GM12878 (cell line): ENCODE results near the gene ZNF615. TPM values are rescaled to one million over a fixed set of nuclear protein-coding genes. Genes with fewer than 3 reads are reported as not detected.

Experiments
- ATAC-seq: fragments of 200-7000 bp; cut with Tn5 transposase; 3 replicates; pipeline ENCODE4 v1.9.1; 2020; ENCODE audit warnings: mild to moderate bottlenecking, moderate library complexity
- BruUV-seq: library from RNA; stranded (reverse); fragments of 400-500 nt; replicated peaks from 2 replicates; lab custom pipeline; 2021; lab: Mats Ljungman, UMichigan
- CTCF ChIA-PET: fragments of 300-600 bp; sonication (Branson Sonifier 250); formaldehyde crosslinking; extraction: SDS; loops from one replicate; lab custom pipeline; 2021; ENCODE audit warnings: inconsistent platforms; lab: Yijun Ruan, JAX
- POLR2A ChIA-PET: fragments of 350-600 bp; formaldehyde crosslinking; extraction: SDS; loops from one replicate; lab custom pipeline; 2021; ENCODE audit warnings: inconsistent platforms; lab: Charles Lee
- RAD21 ChIA-PET: fragments of 300-600 bp; sonication (Branson Sonifier 250); formaldehyde crosslinking; loops from one replicate; lab custom pipeline; 2023; ENCODE audit warnings: antibody characterized with exemption; ENCODE audit not compliant: unreplicated experiment; lab: Charles Lee
- SMC1A ChIA-PET: fragments of 300-600 bp; sonication (Branson Sonifier 250); formaldehyde crosslinking; loops from one replicate; lab custom pipeline; 2023; ENCODE audit not compliant: unreplicated experiment, uncharacterized antibody; lab: Charles Lee
- DNase-seq: peaks from one replicate; pipeline ENCODE4 v3.0.0-alpha.2; 2011; ENCODE audit warnings: low read depth, low spot score
- FAIRE-seq: peaks from 3 replicates; lab custom pipeline; 2011; peaks lifted over from hg19 to GRCh38; lab: Jason Lieb, UNC
- H2AFZ ChIP-seq: 2 replicates; pipeline ENCODE4 v1.6.0; 2011; ENCODE audit warnings: low read depth, low read length, control low read depth; ENCODE audit not compliant: control insufficient read depth
- H3K27ac ChIP-seq: 2 replicates; pipeline ENCODE4 v1.5.1; 2011; ENCODE audit warnings: control low read depth; ENCODE audit not compliant: control insufficient read depth, insufficient read depth
- H3K27me3 ChIP-seq, 2 experiments: replicated peaks in 1 of 2; 2 replicates each; pipeline versions ENCODE4 v1.6.0 to v1.6.1; 2011; ENCODE audit warnings: low read length in 1 of 2; ENCODE audit not compliant: control insufficient read depth in 2 of 2, insufficient read depth in 2 of 2
- H3K36me3 ChIP-seq, 2 experiments: 2 replicates each; pipeline ENCODE4 v1.5.1; 2011; ENCODE audit warnings: low read length in 1 of 2; ENCODE audit not compliant: control insufficient read depth in 2 of 2, insufficient read depth in 2 of 2
- H3K4me1 ChIP-seq: 2 replicates; pipeline ENCODE4 v1.6.1; 2011; ENCODE audit warnings: mild to moderate bottlenecking, low read length, moderate library complexity, mixed read lengths; ENCODE audit not compliant: control insufficient read depth, insufficient read depth
- H3K4me2 ChIP-seq: 2 replicates; pipeline ENCODE4 v1.6.0; 2011; ENCODE audit warnings: control low read depth; ENCODE audit not compliant: control insufficient read depth, insufficient read depth
- H3K4me3 ChIP-seq: fragments of 200-600 bp; sonication (generic); 2 replicates; pipeline ENCODE4 v1.5.1; 2016
- H3K79me2 ChIP-seq: 2 replicates; pipeline ENCODE4 v1.6.0; 2011; ENCODE audit warnings: low read length; ENCODE audit not compliant: control insufficient read depth, insufficient read depth
- H3K9ac ChIP-seq: 2 replicates; pipeline ENCODE4 v1.8.0; 2011; ENCODE audit warnings: low read length, control low read depth, mixed read lengths; ENCODE audit not compliant: control insufficient read depth, insufficient read depth
- H3K9me3 ChIP-seq: replicated peaks from 3 replicates; pipeline ENCODE4 v1.5.1; 2011; ENCODE audit warnings: mild to moderate bottlenecking, low read length; ENCODE audit not compliant: control insufficient read depth, insufficient read depth
- H4K20me1 ChIP-seq: 2 replicates; pipeline ENCODE4 v1.6.0; 2011; ENCODE audit not compliant: control insufficient read depth, insufficient read depth
- CBFB ChIP-seq: IDR thresholded peaks from 2 replicates; pipeline ENCODE4 v1.6.1; 2016; ENCODE audit warnings: antibody characterized with exemption, low read depth
- CHD4 ChIP-seq: fragments of 200-600 bp; sonication (generic); IDR thresholded peaks from 2 replicates; pipeline ENCODE4 v1.6.1; 2016; ENCODE audit warnings: mild to moderate bottlenecking
- EGR1 ChIP-seq, 2 experiments: IDR thresholded peaks; 1 replicate in 1 of 2; 2 replicates in 1 of 2; pipeline ENCODE4 v1.6.1; 2011 to 2012; ENCODE audit warnings: low read depth in 2 of 2, low read length in 2 of 2, borderline replicate concordance in 1 of 2, mild to moderate bottlenecking in 1 of 2, moderate library complexity in 1 of 2
- ELK1 ChIP-seq: IDR thresholded peaks from 2 replicates; pipeline ENCODE4 v1.6.1; 2012; ENCODE audit warnings: low read depth, low read length, improper control_type of control experiment
- EP300 ChIP-seq, 2 experiments: fragments of 150-350 bp in 1 of 2; IDR thresholded peaks; 2 replicates each; pipeline ENCODE4 v1.6.1; 2011 to 2012; ENCODE audit warnings: low read depth in 2 of 2, low read length in 2 of 2, borderline replicate concordance in 1 of 2, improper control_type of control experiment in 1 of 2, inconsistent platforms in 1 of 2; ENCODE audit not compliant: control insufficient read depth in 1 of 2
- FOXK2 ChIP-seq: fragments of 450-650 bp; IDR thresholded peaks from 2 replicates; pipeline ENCODE4 v1.6.1; 2017; ENCODE audit warnings: mild to moderate bottlenecking, moderate library complexity
- IKZF1 ChIP-seq: fragments of 450-650 bp; conservative IDR thresholded peaks from 2 replicates; pipeline ENCODE4 v1.6.1; 2017; ENCODE audit warnings: antibody characterized with exemption, mild to moderate bottlenecking
- JUNB ChIP-seq: IDR thresholded peaks from 2 replicates; pipeline ENCODE4 v1.6.1; 2016; ENCODE audit warnings: antibody characterized with exemption, mild to moderate bottlenecking
- KAT2A ChIP-seq: conservative IDR thresholded peaks from 2 replicates; pipeline ENCODE4 v1.6.1; 2011; ENCODE audit warnings: low read depth, low read length; ENCODE audit not compliant: control insufficient read depth
- KLF5 ChIP-seq: fragments of 450-650 bp; IDR thresholded peaks from 2 replicates; pipeline ENCODE4 v1.6.1; 2014; ENCODE audit warnings: mild to moderate bottlenecking; ENCODE audit not compliant: partially characterized antibody
- MYC ChIP-seq: IDR thresholded peaks from 2 replicates; pipeline ENCODE4 v1.6.1; 2011; ENCODE audit warnings: mild to moderate bottlenecking, low read length, moderate library complexity, inconsistent platforms; ENCODE audit not compliant: insufficient read depth, insufficient replicate concordance, insufficient read length, severe bottlenecking
- SUPT20H ChIP-seq: IDR thresholded peaks from 2 replicates; pipeline ENCODE4 v1.6.1; 2011; ENCODE audit warnings: low read depth, mild to moderate bottlenecking, low read length, moderate library complexity, borderline replicate concordance; ENCODE audit not compliant: control insufficient read depth
- WGBS: methylation state at CpG from one replicate; pipeline ENCODE4 v1.1.6; 2016; ENCODE audit warnings: low lambda C conversion rate; ENCODE audit not compliant: insufficient replicate concordance, insufficient coverage; ENCODE audit errors: missing lambda C conversion rate; 5-methylcytosine and 5-hydroxymethylcytosine counted together
- in situ Hi-C: fragments of 300-500 bp; cut with MboI; formaldehyde crosslinking; loops from 9 replicates; pipeline ENCODE4 v1.14.3; 2018; ENCODE audit warnings: mixed read lengths
- intact Hi-C: fragments of 100-400 bp; cut with micrococcal nuclease; formaldehyde crosslinking; loops from one replicate; pipeline ENCODE4 v1.14.2; 2022; ENCODE audit not compliant: unreplicated experiment
- polyA plus RNA-seq, 11 experiments: library from polyadenylated mRNA; depleted of rRNA in 4 of 11; unstranded in 6 of 11; stranded (reverse) in 5 of 11; fragments of >200 nt; fragmentation: Nextera tagmentation in 4 of 11; fragmentation: Illumina TruSeq in 1 of 11; extraction: Ambion mirVana in 4 of 11; extraction: Trizol in 1 of 11; gene quantifications; 1 replicate in 1 of 11; 2 replicates in 10 of 11; pipeline versions ENCODE4 v1.2.1 to v1.2.3, GENCODE V29; 2011 to 2016; ENCODE audit warnings: inconsistent platforms in 2 of 11, missing spikeins in 2 of 11, low read depth in 1 of 11
- total RNA-seq, 4 experiments: library from RNA; depleted of rRNA in 3 of 4; stranded (reverse); fragments of >200 nt in 3 of 4; fragmentation: Illumina TruSeq in 1 of 4; extraction: Trizol in 1 of 4; gene quantifications; 2 replicates each; pipeline versions ENCODE4 v1.2.1 to v1.2.3, GENCODE V29; 2013 to 2021
- TF ChIP-seq, protein P1 (sequence below): fragments of 450-650 bp; IDR thresholded peaks from 2 replicates; pipeline ENCODE4 v1.6.1; 2016; ENCODE audit warnings: mild to moderate bottlenecking
- TF ChIP-seq, protein P2 (sequence below): fragments of 450-650 bp; IDR thresholded peaks from 2 replicates; pipeline ENCODE4 v1.6.1; 2017; ENCODE audit warnings: mild to moderate bottlenecking, moderate library complexity

Gene ZNF615
- total and polyA plus RNA-seq, 10 of the 15 experiments (the other 5 are each of a cell fraction or from before 2014, with no cell fraction given): 1.7 to 7.2 (median 4.2) TPM

DNA sequence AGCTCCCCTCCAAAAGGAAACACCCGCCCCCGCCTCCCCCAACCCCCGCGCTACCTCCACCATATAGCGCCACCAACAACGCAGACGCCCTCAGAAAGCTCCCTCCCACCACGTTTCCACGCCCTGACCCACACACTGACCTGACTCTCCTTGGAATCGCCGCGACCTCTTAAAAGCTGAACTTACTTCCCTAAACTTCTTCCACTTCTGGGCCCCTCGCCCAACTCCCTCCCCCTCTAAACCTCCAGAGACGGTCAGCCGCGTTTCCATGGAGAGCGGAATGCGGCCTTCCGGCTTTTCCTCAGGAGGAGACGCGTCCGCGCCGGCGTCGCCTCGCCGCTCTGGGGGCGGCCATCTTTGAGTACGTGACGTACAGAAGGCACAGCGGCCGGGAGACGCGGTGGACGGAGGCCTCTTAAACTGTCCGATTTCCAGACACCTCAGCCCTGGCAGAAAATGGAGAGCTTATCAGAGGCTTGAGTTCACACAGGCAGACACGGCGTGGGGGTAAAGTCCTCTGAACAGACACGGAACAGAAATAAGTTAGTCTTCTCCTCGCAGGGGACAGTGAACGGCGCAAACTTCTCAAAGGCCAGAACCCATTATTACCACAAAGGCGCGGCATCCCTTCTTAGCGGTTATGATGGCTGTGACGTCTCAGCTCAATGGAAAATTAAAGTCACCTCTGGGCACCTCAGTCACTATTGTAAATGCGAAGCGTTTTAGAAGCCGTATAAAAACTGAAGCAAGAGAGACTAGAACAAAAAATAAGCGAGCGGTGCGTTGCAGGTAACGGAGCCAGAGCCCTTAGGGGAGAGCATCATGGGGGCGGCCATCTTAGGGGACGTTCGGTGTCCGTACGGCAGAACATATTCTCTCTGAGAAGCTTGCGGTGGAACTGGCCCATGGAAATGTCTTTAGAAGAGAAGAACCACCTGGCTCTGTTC, 40.8 kb upstream of the ZNF615 start, which contains the start of gene ZNF432:
Gene ZNF432, minus strand, starts transcription at position 284 of the 947 bp plus-strand sequence. CDS start 1,970 bp downstream, outside the sequence.
- H3K36me3 ChIP-seq: peaks cover 0 to 12% of the 10 kb centered on the region in 2 experiments; a peak in 2 of 4 replicates
- peaks cover 4% of the 10 kb centered on the region for H3K79me2 ChIP-seq
- H2AFZ ChIP-seq: peak within 1 kb of the TSS; percentile 99
- H4K20me1 ChIP-seq: no peaks in the 10 kb centered on the region
- H3K4me3 ChIP-seq: peak within 1 kb of the TSS; percentile 76
- ChIA-PET SMC1A (no interaction called here), CTCF (interaction anchor here (0.9 to 1.1 kb wide), 2 partner anchors 14 to 26 kb away, joined by 3 read pairs; no protein-coding TSS in a partner anchor), POLR2A (interaction anchor here (0.6 kb wide), 2 partner anchors 12 to 35 kb away, joined by 3 to 5 read pairs; no protein-coding TSS in a partner anchor), RAD21 (interaction anchor here (1.1 to 1.9 kb wide), 2 partner anchors 20 to 141 kb away, joined by 3 to 7 read pairs; partner anchors contain the start of genes PPP2R1A and ZNF614)
- TSS peak; percentile 97 for BruUV-seq
- 2% methylated on average over 60 of the region's 60 CpGs for WGBS
- no peaks in the 10 kb centered on the region for H3K4me1 ChIP-seq
- H3K9ac ChIP-seq: peak within 1 kb of the TSS; percentile 93
- no peaks in the 10 kb centered on the region for H3K27me3 ChIP-seq
- FAIRE-seq: peak; percentile 88
- peaks cover 17% of the 10 kb centered on the region for H3K9me3 ChIP-seq
- peak; percentile 96 for ATAC-seq
- H3K27ac ChIP-seq: peak within 1 kb of the TSS; percentile 97
- in situ Hi-C loops: no loop called here
- intact Hi-C loops: loop anchor here (1.0 to 10.0 kb wide), 2 partner anchors 21 to 124 kb away; partner anchors contain the start of genes ZNF613 and ZNF614
- DNase-seq: peak; percentile 64
- H3K4me2 ChIP-seq: peak within 1 kb of the TSS; percentile 92
- TF ChIP-seq KLF5 (no peak), CBFB (0 out of 2 replicates have a peak, but pooled peaks have one; percentile 29), EP300 (IDR thresholded peaks at IDR 0.05; ENCODE audit: borderline replicate concordance in 1 of 2, control insufficient read depth in 1 of 2, low read depth in 2 of 2, low read length in 2 of 2) (0 out of 4 replicates have a peak, but pooled peaks of 1 of the 2 experiments have one; percentile 15), CHD4 (no peak), JUNB (no peak), KAT2A (no peak), ELK1 (no peak), EGR1 (IDR thresholded peaks at IDR 0.05; ENCODE audit: borderline replicate concordance in 1 of 2, low read depth in 2 of 2, low read length in 2 of 2) (peak in 1 of 2 experiments; percentile 73; a peak in 2 of 3 replicates), MYC (no peak), FOXK2 (no peak), IKZF1 (peak; percentile 90), SUPT20H (no peak)
- TF ChIP-seq, protein P1, sequence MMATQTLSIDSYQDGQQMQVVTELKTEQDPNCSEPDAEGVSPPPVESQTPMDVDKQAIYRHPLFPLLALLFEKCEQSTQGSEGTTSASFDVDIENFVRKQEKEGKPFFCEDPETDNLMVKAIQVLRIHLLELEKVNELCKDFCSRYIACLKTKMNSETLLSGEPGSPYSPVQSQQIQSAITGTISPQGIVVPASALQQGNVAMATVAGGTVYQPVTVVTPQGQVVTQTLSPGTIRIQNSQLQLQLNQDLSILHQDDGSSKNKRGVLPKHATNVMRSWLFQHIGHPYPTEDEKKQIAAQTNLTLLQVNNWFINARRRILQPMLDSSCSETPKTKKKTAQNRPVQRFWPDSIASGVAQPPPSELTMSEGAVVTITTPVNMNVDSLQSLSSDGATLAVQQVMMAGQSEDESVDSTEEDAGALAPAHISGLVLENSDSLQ: peak; percentile 50; the same call in 1 of the 2 replicates
- TF ChIP-seq, protein P2, sequence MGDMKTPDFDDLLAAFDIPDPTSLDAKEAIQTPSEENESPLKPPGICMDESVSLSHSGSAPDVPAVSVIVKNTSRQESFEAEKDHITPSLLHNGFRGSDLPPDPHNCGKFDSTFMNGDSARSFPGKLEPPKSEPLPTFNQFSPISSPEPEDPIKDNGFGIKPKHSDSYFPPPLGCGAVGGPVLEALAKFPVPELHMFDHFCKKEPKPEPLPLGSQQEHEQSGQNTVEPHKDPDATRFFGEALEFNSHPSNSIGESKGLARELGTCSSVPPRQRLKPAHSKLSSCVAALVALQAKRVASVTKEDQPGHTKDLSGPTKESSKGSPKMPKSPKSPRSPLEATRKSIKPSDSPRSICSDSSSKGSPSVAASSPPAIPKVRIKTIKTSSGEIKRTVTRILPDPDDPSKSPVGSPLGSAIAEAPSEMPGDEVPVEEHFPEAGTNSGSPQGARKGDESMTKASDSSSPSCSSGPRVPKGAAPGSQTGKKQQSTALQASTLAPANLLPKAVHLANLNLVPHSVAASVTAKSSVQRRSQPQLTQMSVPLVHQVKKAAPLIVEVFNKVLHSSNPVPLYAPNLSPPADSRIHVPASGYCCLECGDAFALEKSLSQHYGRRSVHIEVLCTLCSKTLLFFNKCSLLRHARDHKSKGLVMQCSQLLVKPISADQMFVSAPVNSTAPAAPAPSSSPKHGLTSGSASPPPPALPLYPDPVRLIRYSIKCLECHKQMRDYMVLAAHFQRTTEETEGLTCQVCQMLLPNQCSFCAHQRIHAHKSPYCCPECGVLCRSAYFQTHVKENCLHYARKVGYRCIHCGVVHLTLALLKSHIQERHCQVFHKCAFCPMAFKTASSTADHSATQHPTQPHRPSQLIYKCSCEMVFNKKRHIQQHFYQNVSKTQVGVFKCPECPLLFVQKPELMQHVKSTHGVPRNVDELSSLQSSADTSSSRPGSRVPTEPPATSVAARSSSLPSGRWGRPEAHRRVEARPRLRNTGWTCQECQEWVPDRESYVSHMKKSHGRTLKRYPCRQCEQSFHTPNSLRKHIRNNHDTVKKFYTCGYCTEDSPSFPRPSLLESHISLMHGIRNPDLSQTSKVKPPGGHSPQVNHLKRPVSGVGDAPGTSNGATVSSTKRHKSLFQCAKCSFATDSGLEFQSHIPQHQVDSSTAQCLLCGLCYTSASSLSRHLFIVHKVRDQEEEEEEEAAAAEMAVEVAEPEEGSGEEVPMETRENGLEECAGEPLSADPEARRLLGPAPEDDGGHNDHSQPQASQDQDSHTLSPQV: no peak
